Effector memory CD4-positive, alpha-beta T cell (primary cell): ENCODE results near the gene CADM1.

Experiments used
- DNase-seq, 3 donors: peaks; one replicate each; pipeline ENCODE4 v3.0.0-alpha.2; 2020
- H3K27ac ChIP-seq: 2 replicates; pipeline ENCODE4 v1.7.0; 2013; ENCODE audit warnings: mild to moderate bottlenecking, low read length, moderate library complexity; ENCODE audit not compliant: insufficient read depth, poor library complexity, severe bottlenecking
- H3K27me3 ChIP-seq: replicated peaks from 2 replicates; pipeline ENCODE4 v1.7.0; 2013; ENCODE audit warnings: mild to moderate bottlenecking, low read length; ENCODE audit not compliant: insufficient read depth, control insufficient read depth, poor library complexity, severe bottlenecking
- H3K36me3 ChIP-seq: 2 replicates; pipeline ENCODE4 v1.7.0; 2013; ENCODE audit warnings: mild to moderate bottlenecking, low read length, moderate library complexity; ENCODE audit not compliant: control insufficient read depth, insufficient read depth
- H3K4me1 ChIP-seq: 2 replicates; pipeline ENCODE4 v1.7.0; 2013; ENCODE audit warnings: low read length, mild to moderate bottlenecking; ENCODE audit not compliant: control insufficient read depth, insufficient read depth, poor library complexity, severe bottlenecking
- H3K4me3 ChIP-seq: 2 replicates; pipeline ENCODE4 v1.7.0; 2013; ENCODE audit warnings: low read length, low read depth, mild to moderate bottlenecking; ENCODE audit not compliant: insufficient read depth, poor library complexity, severe bottlenecking
- H3K9me3 ChIP-seq: 2 replicates; pipeline ENCODE4 v1.7.0; 2013; ENCODE audit warnings: mild to moderate bottlenecking, low read length, moderate library complexity; ENCODE audit not compliant: control insufficient read depth

Gene CADM1

GRCh38 chr11:115297330-115297729, 206.9 kb downstream of the CADM1 start:
- Histone ChIP-seq H3K36me3 (no peaks in the 10 kb centered on the region), H3K27me3 (no peaks in the 10 kb centered on the region)

GRCh38 chr11:115291325-115291724, 212.9 kb downstream of the CADM1 start:
- H3K4me3 ChIP-seq: no peak overlapping the region
- no peak for DNase-seq
- no peak overlapping the region for H3K27ac ChIP-seq
- H3K27me3 ChIP-seq: no peaks in the 10 kb centered on the region
- H3K36me3 ChIP-seq: no peaks in the 10 kb centered on the region
- H3K4me1 ChIP-seq: no peaks in the 10 kb centered on the region
- H3K9me3 ChIP-seq: no peaks in the 10 kb centered on the region

More at GRCh38 chr11:115297330-115297729, 206.9 kb downstream of the CADM1 start:
- Histone ChIP-seq H3K4me1 (no peaks in the 10 kb centered on the region), H3K27ac (no peak overlapping the region), H3K4me3 (no peak overlapping the region), H3K9me3 (no peaks in the 10 kb centered on the region)
- DNase-seq: no peak

GRCh38 chr11:115290893-115291292, 213.3 kb downstream of the CADM1 start:
- H3K4me1 ChIP-seq: no peaks in the 10 kb centered on the region
- H3K36me3 ChIP-seq: no peaks in the 10 kb centered on the region
- H3K9me3 ChIP-seq: no peaks in the 10 kb centered on the region
- no peak overlapping the region for H3K4me3 ChIP-seq
- no peak overlapping the region for H3K27ac ChIP-seq
- DNase-seq: no peak
- H3K27me3 ChIP-seq: no peaks in the 10 kb centered on the region

GRCh38 chr11:115290479-115290878, 213.7 kb downstream of the CADM1 start:
- Histone ChIP-seq H3K36me3 (no peaks in the 10 kb centered on the region), H3K4me3 (no peak overlapping the region), H3K4me1 (no peaks in the 10 kb centered on the region), H3K27me3 (no peaks in the 10 kb centered on the region), H3K9me3 (no peaks in the 10 kb centered on the region), H3K27ac (no peak overlapping the region)
- no peak for DNase-seq

GRCh38 chr11:115287266-115287665, 216.9 kb downstream of the CADM1 start:
- DNase-seq: no peak
- H3K4me3 ChIP-seq: no peak overlapping the region
- no peaks in the 10 kb centered on the region for H3K4me1 ChIP-seq
- H3K27me3 ChIP-seq: no peaks in the 10 kb centered on the region
- no peak overlapping the region for H3K27ac ChIP-seq
- no peaks in the 10 kb centered on the region for H3K9me3 ChIP-seq
- H3K36me3 ChIP-seq: no peaks in the 10 kb centered on the region

GRCh38 chr11:115286614-115287013, 217.6 kb downstream of the CADM1 start:
- Histone ChIP-seq H3K4me1 (no peaks in the 10 kb centered on the region), H3K27ac (no peak overlapping the region), H3K36me3 (no peaks in the 10 kb centered on the region), H3K9me3 (no peaks in the 10 kb centered on the region), H3K27me3 (no peaks in the 10 kb centered on the region), H3K4me3 (no peak overlapping the region)
- DNase-seq: no peak

- H3K4me1 ChIP-seq: no peaks in the 10 kb centered on the region
- no peak for DNase-seq
- no peaks in the 10 kb centered on the region for H3K9me3 ChIP-seq
- no peak overlapping the region for H3K27ac ChIP-seq
- no peaks in the 10 kb centered on the region for H3K27me3 ChIP-seq
- H3K4me3 ChIP-seq: no peak overlapping the region
- H3K36me3 ChIP-seq: no peaks in the 10 kb centered on the region
Measured at GRCh38 chr11:115284773-115285172, 219.4 kb downstream of the CADM1 start.

- Histone ChIP-seq H3K36me3 (no peaks in the 10 kb centered on the region), H3K9me3 (no peaks in the 10 kb centered on the region), H3K4me1 (no peaks in the 10 kb centered on the region), H3K27me3 (no peaks in the 10 kb centered on the region), H3K27ac (no peak overlapping the region), H3K4me3 (no peak overlapping the region)
- no peak for DNase-seq
Measured at GRCh38 chr11:115282923-115283322, 221.3 kb downstream of the CADM1 start.

- H3K27me3 ChIP-seq: no peaks in the 10 kb centered on the region
- no peaks in the 10 kb centered on the region for H3K9me3 ChIP-seq
- no peaks in the 10 kb centered on the region for H3K36me3 ChIP-seq
- H3K27ac ChIP-seq: no peak overlapping the region
- H3K4me3 ChIP-seq: no peak overlapping the region
- H3K4me1 ChIP-seq: no peaks in the 10 kb centered on the region
- no peak for DNase-seq
Measured at GRCh38 chr11:115280775-115281174, 223.4 kb downstream of the CADM1 start.

- H3K27me3 ChIP-seq: no peaks in the 10 kb centered on the region
- no peaks in the 10 kb centered on the region for H3K9me3 ChIP-seq
- H3K4me1 ChIP-seq: no peaks in the 10 kb centered on the region
- no peak for DNase-seq
- no peak overlapping the region for H3K27ac ChIP-seq
- no peak overlapping the region for H3K4me3 ChIP-seq
- no peaks in the 10 kb centered on the region for H3K36me3 ChIP-seq
Measured at GRCh38 chr11:115279813-115280761, 224.1 kb downstream of the CADM1 start.
